RWPE2 (cell line): Measurements from ENCODE around the gene PAPOLB.

Experiments
- ATAC-seq: fragments of 200-7000 bp; cut with Tn5 transposase; 3 replicates; pipeline ENCODE4 v1.9.1; 2021; ENCODE audit warnings: low read depth
- DNase-seq: peaks from one replicate; pipeline ENCODE4 v3.0.0-alpha.2; 2020; ENCODE audit warnings: low spot score
- H3K27ac ChIP-seq: fragments of 450-650 bp; 2 replicates; pipeline ENCODE4 v1.5.1; 2017; ENCODE audit warnings: mild to moderate bottlenecking; ENCODE audit not compliant: poor library complexity, severe bottlenecking
- H3K27me3 ChIP-seq: fragments of 250-450 bp; sonication (Bioruptor Pico); 2 replicates; pipeline ENCODE4 v1.5.1; 2021; ENCODE audit warnings: mild to moderate bottlenecking, moderate library complexity; ENCODE audit not compliant: insufficient read depth, poor library complexity, severe bottlenecking
- H3K36me3 ChIP-seq: fragments of 250-450 bp; sonication (Bioruptor Pico); 2 replicates; pipeline ENCODE4 v1.5.1; 2020; ENCODE audit warnings: low read depth, mild to moderate bottlenecking, moderate library complexity
- H3K4me1 ChIP-seq: fragments of 250-450 bp; sonication (Bioruptor Pico); 2 replicates; pipeline ENCODE4 v1.5.1; 2021; ENCODE audit warnings: mild to moderate bottlenecking, moderate library complexity; ENCODE audit not compliant: insufficient read depth, poor library complexity, severe bottlenecking
- H3K4me3 ChIP-seq: fragments of 250-450 bp; sonication (Bioruptor Pico); 2 replicates; pipeline ENCODE4 v1.5.1; 2021; ENCODE audit warnings: mild to moderate bottlenecking, moderate library complexity; ENCODE audit not compliant: severe bottlenecking
- H3K9me3 ChIP-seq: fragments of 250-450 bp; sonication (Bioruptor Pico); 2 replicates; pipeline ENCODE4 v1.5.1; 2021; ENCODE audit warnings: mild to moderate bottlenecking, moderate library complexity; ENCODE audit not compliant: severe bottlenecking
- CTCF ChIP-seq: fragments of 450-650 bp; IDR thresholded peaks from one replicate; pipeline ENCODE4 v1.5.1; 2017; ENCODE audit warnings: mild to moderate bottlenecking, moderate library complexity; ENCODE audit not compliant: poor library complexity, severe bottlenecking

Gene PAPOLB

GRCh38 chr7:4883033-4883371 lies 21.2 kb upstream of the PAPOLB start:
- Histone ChIP-seq H3K27me3 (peaks cover 31% of the 10 kb centered on the region), H3K9me3 (no peaks in the 10 kb centered on the region), H3K4me3 (peak overlapping the region; percentile 41), H3K27ac (no peak overlapping the region), H3K36me3 (no peaks in the 10 kb centered on the region), H3K4me1 (no peaks in the 10 kb centered on the region)
- no peak for DNase-seq
- no peak for TF ChIP-seq CTCF
- ATAC-seq = no peak; the same call in 2 of the 3 replicates

- no peaks in the 10 kb centered on the region for H3K9me3 ChIP-seq
- ATAC-seq = peak; percentile 24; the same call in 1 of the 3 replicates
Observed at GRCh38 chr7:4882169-4883032, 20.6 kb upstream of the PAPOLB start.

GRCh38 chr7:4880218-4880617 lies 18.4 kb upstream of the PAPOLB start:
- no peak overlapping the region for H3K4me3 ChIP-seq
- peaks cover 31% of the 10 kb centered on the region for H3K27me3 ChIP-seq
- ATAC-seq = no peak
- peak; percentile 27 for DNase-seq
- no peaks in the 10 kb centered on the region for H3K4me1 ChIP-seq
- no peaks in the 10 kb centered on the region for H3K9me3 ChIP-seq
- H3K36me3 ChIP-seq = no peaks in the 10 kb centered on the region
- no peak overlapping the region for H3K27ac ChIP-seq
- TF ChIP-seq CTCF = no peak

More at GRCh38 chr7:4882169-4883032, 20.6 kb upstream of the PAPOLB start:
- no peak for TF ChIP-seq CTCF
- Histone ChIP-seq H3K4me1 (no peaks in the 10 kb centered on the region), H3K36me3 (no peaks in the 10 kb centered on the region), H3K4me3 (no peak overlapping the region), H3K27me3 (peaks cover 31% of the 10 kb centered on the region), H3K27ac (no peak overlapping the region)
- peak; percentile 40 for DNase-seq

GRCh38 chr7:4879396-4880081 lies 17.7 kb upstream of the PAPOLB start:
- Histone ChIP-seq H3K27me3 (peaks cover 31% of the 10 kb centered on the region), H3K4me1 (no peaks in the 10 kb centered on the region), H3K9me3 (no peaks in the 10 kb centered on the region), H3K36me3 (no peaks in the 10 kb centered on the region), H3K27ac (no peak overlapping the region), H3K4me3 (no peak overlapping the region)
- ATAC-seq (no peak), DNase-seq (peak; percentile 45)
- no peak for TF ChIP-seq CTCF
